ENCODE data around the gene TRIM23. TPM values are rescaled to one million over a fixed set of nuclear protein-coding genes. Genes with fewer than 3 reads are reported as not detected.

The TRIM23 gene
- total and polyA plus RNA-seq, 2 donors (not counting 1 experiment from before 2014, with no cell fraction given) = 3.1 to 21.0 TPM

GRCh38 chr5:65654713-65655112 is 30.6 kb upstream of the TRIM23 start:
- H3K79me2 ChIP-seq (ENCODE audit: control insufficient read depth, insufficient read depth, low read length) = peaks cover 2% of the 10 kb centered on the region
- no peaks in the 10 kb centered on the region for H4K20me1 ChIP-seq (ENCODE audit: control insufficient read depth, insufficient read depth, low read length, poor library complexity, severe bottlenecking)
- no peak overlapping the region for H3K27ac Mint-ChIP-seq
- no peaks in the 10 kb centered on the region for H3K27me3 ChIP-seq (replicated peaks in 1 of 4; ENCODE audit: control extremely low read depth in 1 of 4, control insufficient read depth in 3 of 4, insufficient read depth in 4 of 4, low read length in 3 of 4)
- no peak overlapping the region for H3K27ac ChIP-seq (ENCODE audit: low read length in 2 of 2)
- no peak overlapping the region for H2AFZ ChIP-seq (ENCODE audit: insufficient read depth, low read depth, low read length, poor library complexity, severe bottlenecking)
- H3K9me3 ChIP-seq (ENCODE audit: control extremely low read depth in 1 of 3, control insufficient read depth in 2 of 3, insufficient read depth in 1 of 3, low read length in 2 of 3) = no peaks in the 10 kb centered on the region
- H3K27me3 Mint-ChIP-seq = no peaks in the 10 kb centered on the region
- H3K36me3 ChIP-seq (replicated peaks in 1 of 2; ENCODE audit: control extremely low read depth in 1 of 2, control insufficient read depth in 1 of 2, extremely low read depth in 1 of 2, insufficient read depth in 2 of 2, low read length in 1 of 2) = peaks cover 2 to 8% of the 10 kb centered on the region in 2 experiments
- no peaks in the 10 kb centered on the region for H3K4me1 ChIP-seq (ENCODE audit: control insufficient read depth in 2 of 2, insufficient read depth in 2 of 2, low read length in 2 of 2)
- no peak overlapping the region for H3K4me3 Mint-ChIP-seq
- no peak overlapping the region for H3K4me2 ChIP-seq (replicated peaks; ENCODE audit: low read depth, low read length, poor library complexity, severe bottlenecking)
- CTCF ChIA-PET = no interaction called here
- TF ChIP-seq CTCF (IDR thresholded peaks at IDR 0.05) (no peak), EZH2 (IDR thresholded peaks at IDR 0.05; ENCODE audit: borderline replicate concordance, insufficient read depth, low read depth, low read length, poor library complexity, severe bottlenecking) (no peak)
- POLR2A ChIA-PET = no interaction called here
- H3K9me3 Mint-ChIP-seq (ENCODE audit: insufficient read depth) = no peaks in the 10 kb centered on the region
- no CpG with 5 or more reads among the region's 2 CpGs for WGBS (ENCODE audit: insufficient coverage)
- ATAC-seq (ENCODE audit: low read depth) = no peak
- H3K4me1 Mint-ChIP-seq = no peaks in the 10 kb centered on the region
- H3K9ac ChIP-seq (ENCODE audit: low read length) = no peak overlapping the region
- intact Hi-C loops (cut with micrococcal nuclease) = no loop called here
- no peak for DNase-seq
- no peak overlapping the region for H3K4me3 ChIP-seq (ENCODE audit: control extremely low read depth in 1 of 5, extremely low read depth in 1 of 5, insufficient read depth in 1 of 5, low read depth in 2 of 5, low read length in 4 of 5)

GRCh38 chr5:65651144-65651543 is 27.0 kb upstream of the TRIM23 start:
- Histone ChIP-seq H3K27me3 (replicated peaks in 1 of 4; ENCODE audit: control extremely low read depth in 1 of 4, control insufficient read depth in 3 of 4, insufficient read depth in 4 of 4, low read length in 3 of 4) (no peaks in the 10 kb centered on the region), H3K36me3 (replicated peaks in 1 of 2; ENCODE audit: control extremely low read depth in 1 of 2, control insufficient read depth in 1 of 2, extremely low read depth in 1 of 2, insufficient read depth in 2 of 2, low read length in 1 of 2) (peaks cover 4 to 6% of the 10 kb centered on the region in 2 experiments), H2AFZ (ENCODE audit: insufficient read depth, low read depth, low read length, poor library complexity, severe bottlenecking) (no peak overlapping the region), H3K4me2 (replicated peaks; ENCODE audit: low read depth, low read length, poor library complexity, severe bottlenecking) (no peak overlapping the region), H4K20me1 (ENCODE audit: control insufficient read depth, insufficient read depth, low read length, poor library complexity, severe bottlenecking) (no peaks in the 10 kb centered on the region), H3K79me2 (ENCODE audit: control insufficient read depth, insufficient read depth, low read length) (peaks cover 2% of the 10 kb centered on the region), H3K4me1 (ENCODE audit: control insufficient read depth in 2 of 2, insufficient read depth in 2 of 2, low read length in 2 of 2) (no peaks in the 10 kb centered on the region), H3K27ac (ENCODE audit: low read length in 2 of 2) (no peak overlapping the region), H3K9ac (ENCODE audit: low read length) (no peak overlapping the region), H3K9me3 (ENCODE audit: control extremely low read depth in 1 of 3, control insufficient read depth in 2 of 3, insufficient read depth in 1 of 3, low read length in 2 of 3) (no peaks in the 10 kb centered on the region), H3K4me3 (ENCODE audit: control extremely low read depth in 1 of 5, extremely low read depth in 1 of 5, insufficient read depth in 1 of 5, low read depth in 2 of 5, low read length in 4 of 5) (no peak overlapping the region)
- DNase-seq (no peak), ATAC-seq (ENCODE audit: low read depth) (no peak)
- H3K4me1 Mint-ChIP-seq = no peaks in the 10 kb centered on the region
- no peaks in the 10 kb centered on the region for H3K9me3 Mint-ChIP-seq (ENCODE audit: insufficient read depth)
- intact Hi-C loops (cut with micrococcal nuclease) = no loop called here
- POLR2A ChIA-PET = no interaction called here
- H3K27me3 Mint-ChIP-seq = no peaks in the 10 kb centered on the region
- WGBS (ENCODE audit: insufficient coverage) = 96% methylated on average over 4 of the region's 5 CpGs
- H3K27ac Mint-ChIP-seq = no peak overlapping the region
- TF ChIP-seq CTCF (IDR thresholded peaks at IDR 0.05) (no peak), EZH2 (IDR thresholded peaks at IDR 0.05; ENCODE audit: borderline replicate concordance, insufficient read depth, low read depth, low read length, poor library complexity, severe bottlenecking) (no peak)
- H3K4me3 Mint-ChIP-seq = no peak overlapping the region
- CTCF ChIA-PET = no interaction called here

All from B cell (primary cell).